OCI-LY1 (cell line): Measurements from ENCODE around the gene TKTL1.

Experiments used
- H2AFZ ChIP-seq: fragments of 200-600 bp; sonication (generic), shearing (Covaris generic); 2 replicates; pipeline ENCODE4 v1.6.0; 2014; ENCODE audit warnings: antibody characterized with exemption, mild to moderate bottlenecking, low read length
- H3F3A ChIP-seq: fragments of 200-600 bp; sonication (generic), shearing (Covaris generic); 2 replicates; pipeline ENCODE4 v1.6.0; 2014; ENCODE audit warnings: mild to moderate bottlenecking, antibody characterized with exemption, low read length, moderate library complexity; ENCODE audit not compliant: insufficient read depth
- H3K27ac ChIP-seq: fragments of 200-600 bp; sonication (generic); 2 replicates; pipeline ENCODE4 v1.5.1; 2014; ENCODE audit warnings: low read length, mixed run types, mild to moderate bottlenecking, low read depth; ENCODE audit not compliant: poor library complexity, severe bottlenecking
- H3K27me3 ChIP-seq: fragments of 200-600 bp; sonication (generic); 2 replicates; pipeline ENCODE4 v1.6.0; 2014; ENCODE audit warnings: antibody characterized with exemption, mild to moderate bottlenecking, low read length, moderate library complexity; ENCODE audit not compliant: insufficient read depth
- H3K36me3 ChIP-seq: fragments of 200-600 bp; sonication (generic); 2 replicates; pipeline ENCODE4 v1.6.1; 2014; ENCODE audit warnings: mild to moderate bottlenecking, antibody characterized with exemption, low read length, moderate library complexity, mixed read lengths; ENCODE audit not compliant: insufficient read depth
- H3K4me1 ChIP-seq: fragments of 200-600 bp; sonication (generic); 2 replicates; pipeline ENCODE4 v1.5.1; 2014; ENCODE audit warnings: mild to moderate bottlenecking, low read length, moderate library complexity; ENCODE audit not compliant: insufficient read depth, severe bottlenecking
- H3K4me2 ChIP-seq: fragments of 200-600 bp; sonication (generic), shearing (Covaris generic); 2 replicates; pipeline ENCODE4 v1.6.1; 2014; ENCODE audit warnings: low read length
- H3K4me3 ChIP-seq: fragments of 200-600 bp; sonication (generic); 2 replicates; pipeline ENCODE4 v1.5.1; 2014; ENCODE audit warnings: low read length, low read depth, mild to moderate bottlenecking, mixed read lengths; ENCODE audit not compliant: poor library complexity, severe bottlenecking
- H3K79me2 ChIP-seq: fragments of 200-600 bp; shearing (Covaris generic); 2 replicates; pipeline ENCODE4 v1.6.1; 2016; ENCODE audit warnings: mixed run types, low read length, mixed read lengths; ENCODE audit not compliant: insufficient read depth
- H3K9ac ChIP-seq: fragments of 200-600 bp; sonication (generic), shearing (Covaris generic); 2 replicates; pipeline ENCODE4 v1.6.1; 2014; ENCODE audit warnings: mild to moderate bottlenecking, low read length, mixed read lengths
- H3K9me2 ChIP-seq: fragments of 200-600 bp; sonication (generic), shearing (Covaris generic); 2 replicates; pipeline ENCODE4 v1.6.1; 2014; ENCODE audit warnings: low read depth, mild to moderate bottlenecking, low read length, mixed read lengths
- H3K9me3 ChIP-seq: fragments of 200-600 bp; shearing (Covaris generic); 2 replicates; pipeline ENCODE4 v1.6.1; 2014; ENCODE audit warnings: low read length, mixed read lengths
- H4K20me1 ChIP-seq: fragments of 200-600 bp; sonication (generic), shearing (Covaris generic); 2 replicates; pipeline ENCODE4 v1.6.0; 2016; ENCODE audit warnings: mild to moderate bottlenecking, low read length; ENCODE audit not compliant: insufficient read depth
- EZH2 ChIP-seq: fragments of 200-600 bp; sonication (generic), shearing (Covaris generic); IDR thresholded peaks from 2 replicates; pipeline ENCODE4 v1.8.0; 2017; ENCODE audit warnings: borderline replicate concordance, mixed run types, mild to moderate bottlenecking, antibody characterized with exemption, low read length, moderate library complexity, mixed read lengths
- TF ChIP-seq, protein P1 (sequence below): fragments of 200-600 bp; sonication (generic), shearing (Covaris generic); IDR thresholded peaks from 2 replicates; pipeline ENCODE4 v1.5.1; 2017; ENCODE audit warnings: mild to moderate bottlenecking, antibody characterized with exemption, low read length, moderate library complexity, mixed read lengths

TKTL1 gene

GRCh38 chrX:154354013-154354412, 58.4 kb downstream of the TKTL1 start:
- no peak overlapping the region for H3K9ac ChIP-seq
- H3K36me3 ChIP-seq = peaks cover 52% of the 10 kb centered on the region
- H3K9me2 ChIP-seq = no peaks in the 10 kb centered on the region
- H3K79me2 ChIP-seq = no peaks in the 10 kb centered on the region
- TF ChIP-seq, protein P1, sequence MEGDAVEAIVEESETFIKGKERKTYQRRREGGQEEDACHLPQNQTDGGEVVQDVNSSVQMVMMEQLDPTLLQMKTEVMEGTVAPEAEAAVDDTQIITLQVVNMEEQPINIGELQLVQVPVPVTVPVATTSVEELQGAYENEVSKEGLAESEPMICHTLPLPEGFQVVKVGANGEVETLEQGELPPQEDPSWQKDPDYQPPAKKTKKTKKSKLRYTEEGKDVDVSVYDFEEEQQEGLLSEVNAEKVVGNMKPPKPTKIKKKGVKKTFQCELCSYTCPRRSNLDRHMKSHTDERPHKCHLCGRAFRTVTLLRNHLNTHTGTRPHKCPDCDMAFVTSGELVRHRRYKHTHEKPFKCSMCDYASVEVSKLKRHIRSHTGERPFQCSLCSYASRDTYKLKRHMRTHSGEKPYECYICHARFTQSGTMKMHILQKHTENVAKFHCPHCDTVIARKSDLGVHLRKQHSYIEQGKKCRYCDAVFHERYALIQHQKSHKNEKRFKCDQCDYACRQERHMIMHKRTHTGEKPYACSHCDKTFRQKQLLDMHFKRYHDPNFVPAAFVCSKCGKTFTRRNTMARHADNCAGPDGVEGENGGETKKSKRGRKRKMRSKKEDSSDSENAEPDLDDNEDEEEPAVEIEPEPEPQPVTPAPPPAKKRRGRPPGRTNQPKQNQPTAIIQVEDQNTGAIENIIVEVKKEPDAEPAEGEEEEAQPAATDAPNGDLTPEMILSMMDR = no peak
- TF ChIP-seq EZH2 = no peak
- no peak overlapping the region for H3K4me3 ChIP-seq
- H4K20me1 ChIP-seq = no peaks in the 10 kb centered on the region
- no peaks in the 10 kb centered on the region for H3F3A ChIP-seq
- no peak overlapping the region for H2AFZ ChIP-seq
- H3K9me3 ChIP-seq = no peaks in the 10 kb centered on the region
- H3K4me2 ChIP-seq = no peak overlapping the region
- H3K4me1 ChIP-seq = no peaks in the 10 kb centered on the region
- H3K27me3 ChIP-seq = no peaks in the 10 kb centered on the region
- H3K27ac ChIP-seq = no peak overlapping the region

DNA sequence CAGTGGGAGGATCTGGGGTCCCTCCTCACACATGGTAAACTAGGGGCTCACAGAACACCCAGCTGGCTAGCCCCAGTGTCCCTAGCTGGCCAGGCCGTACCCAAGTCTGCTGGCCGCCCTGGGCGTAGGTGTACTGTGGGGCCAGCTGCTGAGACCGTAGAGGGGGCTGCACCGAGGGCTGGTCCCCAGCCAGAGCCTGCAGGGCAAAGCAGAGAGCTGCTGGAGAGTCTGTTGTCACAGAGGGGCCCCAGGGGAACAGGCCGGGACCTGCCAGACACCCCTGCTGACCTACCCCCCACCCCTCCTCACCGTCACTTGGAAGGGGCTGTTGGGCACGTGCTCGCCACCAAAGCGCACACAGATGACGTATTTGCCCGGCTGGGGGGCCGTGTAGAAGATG, 58.9 kb downstream of the TKTL1 start:
- Histone ChIP-seq H3K27me3 (no peaks in the 10 kb centered on the region), H3K9me2 (no peaks in the 10 kb centered on the region), H3K4me1 (no peaks in the 10 kb centered on the region), H3K79me2 (no peaks in the 10 kb centered on the region), H3K4me3 (no peak overlapping the region), H3F3A (no peaks in the 10 kb centered on the region), H4K20me1 (no peaks in the 10 kb centered on the region), H3K36me3 (peaks cover 49% of the 10 kb centered on the region), H2AFZ (no peak overlapping the region), H3K27ac (no peak overlapping the region), H3K9me3 (no peaks in the 10 kb centered on the region), H3K4me2 (no peak overlapping the region), H3K9ac (no peak overlapping the region)
- TF ChIP-seq EZH2 = no peak
- TF ChIP-seq, protein P1 = no peak

GRCh38 chrX:154355094-154355775, 59.6 kb downstream of the TKTL1 start:
- no peak overlapping the region for H3K27ac ChIP-seq
- H3K4me2 ChIP-seq = no peak overlapping the region
- no peaks in the 10 kb centered on the region for H3K4me1 ChIP-seq

More at GRCh38 chrX:154355094-154355775, 59.6 kb downstream of the TKTL1 start:
- H4K20me1 ChIP-seq = no peaks in the 10 kb centered on the region
- no peaks in the 10 kb centered on the region for H3K9me2 ChIP-seq
- no peaks in the 10 kb centered on the region for H3K27me3 ChIP-seq
- H3K9me3 ChIP-seq = no peaks in the 10 kb centered on the region
- H3K9ac ChIP-seq = no peak overlapping the region
- no peaks in the 10 kb centered on the region for H3K79me2 ChIP-seq
- H3K4me3 ChIP-seq = no peak overlapping the region
- H2AFZ ChIP-seq = no peak overlapping the region
- H3K36me3 ChIP-seq = peaks cover 49% of the 10 kb centered on the region
- H3F3A ChIP-seq = no peaks in the 10 kb centered on the region
- TF ChIP-seq EZH2 = no peak
- TF ChIP-seq, protein P1 = no peak
